SK-N-MC (cell line): ENCODE results near the gene FNTB.

Experiments used
- EZH2 ChIP-seq: fragments of 200-600 bp; sonication (generic); IDR thresholded peaks from one replicate; pipeline ENCODE4 v1.6.1; 2017; ENCODE audit warnings: antibody characterized with exemption
- FOXP2 ChIP-seq: optimal IDR thresholded peaks from 2 replicates; pipeline ENCODE3; 2011; ENCODE audit warnings: mild to moderate bottlenecking, moderate library complexity; ENCODE audit not compliant: insufficient read depth; ENCODE audit errors: extremely low read length, control extremely low read depth
- POLR2AphosphoS5 ChIP-seq: IDR thresholded peaks from 2 replicates; pipeline ENCODE4 v1.6.1; 2012; ENCODE audit warnings: mild to moderate bottlenecking, low read depth, low read length, borderline replicate concordance

DNA sequence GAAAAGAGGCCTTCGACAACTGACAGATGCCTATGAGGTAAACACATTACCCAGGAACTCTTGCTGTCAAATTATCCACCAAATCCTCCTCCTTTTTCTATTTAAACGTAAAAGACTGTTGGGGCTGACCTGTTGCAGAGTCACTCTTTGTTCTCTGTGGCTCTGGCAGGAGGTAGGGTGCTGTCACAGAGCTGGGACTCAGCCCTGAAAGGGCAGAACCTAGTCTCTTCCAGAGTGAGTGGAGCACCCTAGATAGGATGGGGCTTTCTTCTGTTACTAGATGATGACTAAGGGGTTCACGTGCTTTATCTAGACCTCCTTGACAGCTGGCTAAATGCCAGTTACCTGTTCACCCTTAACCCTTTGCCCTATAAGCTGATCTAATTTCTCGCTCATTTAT is 25.7 kb downstream of the FNTB start:
- TF ChIP-seq FOXP2 (no peak), POLR2AphosphoS5 (no peak), EZH2 (no peak)
